HG02970 (cell line): Measurements from ENCODE around the gene GABBR2.

Source experiments
- ATAC-seq: cut with Tn5 transposase; IDR thresholded peaks from one replicate; pipeline ENCODE4 v1.9.1; 2021; ENCODE audit warnings: mild to moderate bottlenecking, moderate library complexity, moderate number of reproducible peaks; ENCODE audit not compliant: unreplicated experiment, low FRiP score

GABBR2 gene

GRCh38 chr9:98640394-98640793, 68.3 kb downstream of the GABBR2 start:
- no peak for ATAC-seq

GRCh38 chr9:98639133-98639532, 69.6 kb downstream of the GABBR2 start:
- no peak for ATAC-seq

- no peak for ATAC-seq
These were observed 71.4 kb downstream of the GABBR2 start for GRCh38 chr9:98637381-98637780.

- no peak for ATAC-seq
These were observed 73.4 kb downstream of the GABBR2 start for GRCh38 chr9:98635374-98635773.

- ATAC-seq = no peak
These were observed 73.9 kb downstream of the GABBR2 start for GRCh38 chr9:98634685-98635336.

- no peak for ATAC-seq
These were observed 75.9 kb downstream of the GABBR2 start for GRCh38 chr9:98632839-98633238.

GRCh38 chr9:98627296-98627695, 81.4 kb downstream of the GABBR2 start:
- no peak for ATAC-seq

- ATAC-seq = no peak
These were observed 83.0 kb downstream of the GABBR2 start for GRCh38 chr9:98625728-98626127.

GRCh38 chr9:98619788-98620187, 88.9 kb downstream of the GABBR2 start:
- ATAC-seq = no peak

GRCh38 chr9:98615633-98616032, 93.1 kb downstream of the GABBR2 start:
- ATAC-seq = no peak

GRCh38 chr9:98614941-98615340, 93.8 kb downstream of the GABBR2 start:
- no peak for ATAC-seq

- no peak for ATAC-seq
These were observed 96.5 kb downstream of the GABBR2 start for GRCh38 chr9:98612061-98612752.

- no peak for ATAC-seq
These were observed 97.4 kb downstream of the GABBR2 start for GRCh38 chr9:98611319-98611718.

GRCh38 chr9:98610711-98611110, 98.0 kb downstream of the GABBR2 start:
- ATAC-seq = no peak

- ATAC-seq = no peak
These were observed 98.5 kb downstream of the GABBR2 start for GRCh38 chr9:98610211-98610610.

- ATAC-seq = no peak
These were observed 99.1 kb downstream of the GABBR2 start for GRCh38 chr9:98609646-98610045.

- ATAC-seq = no peak
These were observed 100.9 kb downstream of the GABBR2 start for GRCh38 chr9:98607787-98608186.

GRCh38 chr9:98607152-98607551, 101.6 kb downstream of the GABBR2 start:
- ATAC-seq = no peak

GRCh38 chr9:98606730-98607129, 102.0 kb downstream of the GABBR2 start:
- ATAC-seq = no peak

- ATAC-seq = no peak
These were observed 103.6 kb downstream of the GABBR2 start for GRCh38 chr9:98605116-98605515.

GRCh38 chr9:98603821-98604383, 104.8 kb downstream of the GABBR2 start:
- no peak for ATAC-seq
